Activated naive CD8-positive, alpha-beta T cell (primary cell): Measurements from ENCODE around the gene TAF8.
A peak's percentile ranks its signal among the peaks of the same experiment; 100 is the strongest.
"Not testable (repeated sequence)": the region's sequence is repeated elsewhere in the genome, so short reads cannot be mapped to it uniquely, and the experiment has no call there.

Experiments
- H3K27ac Mint-ChIP-seq: one replicate; pipeline ENCODE4 v1.8.0; 2021; ENCODE audit warnings: mixed read lengths
- H3K27me3 Mint-ChIP-seq: one replicate; pipeline ENCODE4 v1.8.0; 2021; ENCODE audit warnings: mixed read lengths
- H3K36me3 Mint-ChIP-seq: one replicate; pipeline ENCODE4 v1.8.0; 2021; ENCODE audit warnings: mixed read lengths
- H3K4me1 Mint-ChIP-seq: one replicate; pipeline ENCODE4 v1.8.0; 2021; ENCODE audit warnings: low read depth, mixed read lengths
- H3K4me3 Mint-ChIP-seq: one replicate; pipeline ENCODE4 v1.8.0; 2021; ENCODE audit warnings: mild to moderate bottlenecking, mixed read lengths
- H3K9me3 Mint-ChIP-seq: one replicate; pipeline ENCODE4 v1.8.0; 2021; ENCODE audit warnings: low read depth, mixed read lengths

The TAF8 gene, protein sequence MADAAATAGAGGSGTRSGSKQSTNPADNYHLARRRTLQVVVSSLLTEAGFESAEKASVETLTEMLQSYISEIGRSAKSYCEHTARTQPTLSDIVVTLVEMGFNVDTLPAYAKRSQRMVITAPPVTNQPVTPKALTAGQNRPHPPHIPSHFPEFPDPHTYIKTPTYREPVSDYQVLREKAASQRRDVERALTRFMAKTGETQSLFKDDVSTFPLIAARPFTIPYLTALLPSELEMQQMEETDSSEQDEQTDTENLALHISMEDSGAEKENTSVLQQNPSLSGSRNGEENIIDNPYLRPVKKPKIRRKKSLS

DNA sequence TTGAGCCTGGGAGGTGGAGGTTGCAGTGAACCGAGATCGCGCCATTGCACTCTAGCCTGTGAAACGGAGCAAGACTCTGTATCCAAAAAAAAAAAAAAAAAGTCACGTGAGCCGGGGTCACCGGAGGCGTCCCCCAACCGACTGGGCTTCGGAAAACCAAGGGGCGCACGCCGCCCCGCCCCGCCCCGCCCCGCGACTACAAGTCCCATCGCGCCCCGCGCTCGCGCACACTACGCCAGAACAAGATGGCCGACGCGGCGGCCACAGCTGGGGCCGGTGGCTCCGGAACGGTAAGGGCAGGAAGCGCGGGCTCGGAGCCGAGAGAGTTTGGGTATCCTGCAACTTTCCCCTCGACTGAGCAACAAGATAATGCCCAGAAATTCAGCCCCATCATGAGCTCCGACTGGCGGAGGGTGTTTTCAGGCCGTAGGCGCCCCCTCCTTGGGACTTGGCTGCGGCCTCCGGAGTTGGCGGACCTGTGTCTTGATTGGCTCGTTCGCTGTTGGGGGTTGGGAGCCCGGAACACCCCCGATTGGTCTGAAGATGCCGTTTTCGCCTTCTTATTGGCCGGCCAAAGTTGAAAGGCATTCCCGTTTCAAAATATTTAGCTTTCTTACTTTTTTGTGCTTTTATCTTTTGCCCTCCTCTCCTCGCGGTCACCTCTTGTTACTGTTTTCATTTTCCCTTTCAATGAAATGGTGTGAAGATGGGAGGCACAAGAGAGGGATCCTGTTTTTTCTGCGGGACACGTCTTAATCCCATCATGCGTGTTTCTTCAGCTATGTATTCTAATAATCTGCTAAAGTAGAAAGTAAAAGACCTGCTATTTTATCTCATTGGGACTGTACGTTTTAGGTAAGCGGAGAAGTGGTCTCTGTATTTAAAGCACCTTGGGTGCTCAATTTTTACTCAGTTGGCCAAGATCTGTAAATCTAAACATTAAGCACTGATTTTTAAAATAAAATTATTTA, at the start of gene TAF8:
TSS of gene TAF8 (plus strand) at position 228 of the 971 bp plus-strand sequence. CDS start at position 246, 18 bp downstream.
- Mint-ChIP-seq H3K4me1 (peaks cover 74% of the 10 kb centered on the region), H3K27me3 (no peaks in the 10 kb centered on the region), H3K36me3 (peaks cover 4% of the 10 kb centered on the region), H3K27ac (peak within 1 kb of the TSS; percentile 98), H3K4me3 (peak within 1 kb of the TSS; percentile 94), H3K9me3 (no peaks in the 10 kb centered on the region)

DNA sequence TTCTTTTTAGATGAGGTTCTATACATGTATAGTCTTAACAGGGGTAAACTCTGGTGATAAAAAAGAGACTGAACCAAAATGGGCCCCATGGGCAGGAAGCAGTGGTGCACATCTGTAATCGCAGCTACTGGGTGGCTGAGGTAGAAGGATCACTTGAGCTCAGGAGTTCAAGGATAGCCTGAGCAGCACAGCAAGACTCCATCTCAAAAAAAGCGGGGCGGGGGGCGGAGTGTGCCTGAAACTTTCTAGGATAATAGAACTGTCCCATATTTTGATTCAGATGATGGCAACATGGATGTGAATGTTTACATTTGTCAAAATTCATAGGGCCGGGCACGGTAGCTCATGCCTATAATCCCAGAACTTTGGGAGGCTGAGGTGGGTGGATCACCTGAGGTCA, 48.8 kb upstream of the TAF8 start:
- Mint-ChIP-seq H3K9me3 (no peaks in the 10 kb centered on the region), H3K4me3 (no peak overlapping the region), H3K27ac (peak overlapping the region; percentile 96), H3K4me1 (peaks cover 43% of the 10 kb centered on the region), H3K27me3 (no peaks in the 10 kb centered on the region), H3K36me3 (peaks cover 11% of the 10 kb centered on the region)

DNA sequence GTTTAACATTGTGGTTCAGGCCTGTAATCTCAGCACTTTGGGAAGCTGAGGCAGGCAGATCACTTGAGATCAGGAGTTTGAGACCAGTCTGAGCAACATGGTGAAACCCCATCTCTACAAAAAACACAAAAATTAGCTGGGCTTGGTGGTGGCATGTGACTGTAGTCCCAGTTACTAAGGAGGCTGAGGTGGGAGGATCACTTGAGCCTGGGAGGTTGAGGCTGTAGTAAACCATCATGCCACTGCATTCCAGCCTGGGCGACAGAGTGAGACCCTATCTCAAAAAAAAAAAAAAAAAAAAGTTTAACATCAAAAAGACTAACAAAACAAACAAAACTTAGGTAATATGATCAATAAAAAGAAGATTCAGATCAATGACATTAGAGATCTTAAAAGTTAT, 46.7 kb upstream of the TAF8 start:
- H3K4me3 Mint-ChIP-seq, H3K27me3 Mint-ChIP-seq, H3K36me3 Mint-ChIP-seq, H3K9me3 Mint-ChIP-seq: not testable (repeated sequence)
- peaks cover 49% of the 10 kb centered on the region for H3K4me1 Mint-ChIP-seq
- H3K27ac Mint-ChIP-seq, result peak overlapping the region; percentile 96

DNA sequence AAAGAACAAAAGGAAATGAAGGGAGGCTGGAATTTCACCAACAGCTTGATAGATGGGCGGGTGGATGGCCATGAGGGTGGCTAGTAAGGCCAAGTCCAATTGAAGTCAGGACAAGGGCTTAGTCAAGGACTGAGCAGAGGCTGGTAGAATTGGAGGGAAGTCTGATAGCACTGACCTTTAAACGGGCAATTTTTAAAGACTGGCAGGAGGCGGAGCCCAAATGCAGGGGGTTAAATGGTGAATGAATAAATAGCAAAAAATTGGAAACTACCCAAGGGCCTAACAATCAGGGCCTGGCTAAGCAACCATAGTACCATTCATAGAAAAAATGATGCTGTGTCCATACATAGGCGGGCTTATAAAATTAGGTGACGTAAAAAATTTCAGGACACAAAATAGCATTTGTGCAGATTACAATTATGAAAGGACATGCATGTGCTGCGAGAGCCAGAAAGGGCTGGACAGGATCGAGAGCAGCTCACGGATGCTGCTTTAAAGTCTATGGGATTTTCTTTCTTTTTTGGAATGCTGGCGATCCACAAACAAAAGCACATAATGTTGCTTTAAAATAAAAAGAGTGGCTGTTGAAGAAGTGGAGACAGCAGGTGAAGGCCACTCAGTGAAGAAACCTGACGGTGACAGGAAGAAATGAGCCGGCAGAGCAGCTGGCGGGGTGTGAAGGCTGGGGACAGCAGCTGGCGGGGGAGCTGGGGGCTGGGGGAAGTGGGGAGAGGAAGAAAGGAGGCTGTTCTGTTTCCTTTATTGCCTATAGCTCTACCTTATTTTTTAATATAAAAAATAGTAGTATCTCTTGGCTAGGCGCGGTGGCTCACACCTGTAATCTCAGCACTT, 42.8 kb upstream of the TAF8 start:
- H3K9me3 Mint-ChIP-seq, result no peaks in the 10 kb centered on the region
- H3K4me1 Mint-ChIP-seq, result peaks cover 67% of the 10 kb centered on the region
- peak overlapping the region; percentile 64 for H3K4me3 Mint-ChIP-seq
- no peaks in the 10 kb centered on the region for H3K27me3 Mint-ChIP-seq
- peak overlapping the region; percentile 96 for H3K27ac Mint-ChIP-seq
- H3K36me3 Mint-ChIP-seq, result no peaks in the 10 kb centered on the region

DNA sequence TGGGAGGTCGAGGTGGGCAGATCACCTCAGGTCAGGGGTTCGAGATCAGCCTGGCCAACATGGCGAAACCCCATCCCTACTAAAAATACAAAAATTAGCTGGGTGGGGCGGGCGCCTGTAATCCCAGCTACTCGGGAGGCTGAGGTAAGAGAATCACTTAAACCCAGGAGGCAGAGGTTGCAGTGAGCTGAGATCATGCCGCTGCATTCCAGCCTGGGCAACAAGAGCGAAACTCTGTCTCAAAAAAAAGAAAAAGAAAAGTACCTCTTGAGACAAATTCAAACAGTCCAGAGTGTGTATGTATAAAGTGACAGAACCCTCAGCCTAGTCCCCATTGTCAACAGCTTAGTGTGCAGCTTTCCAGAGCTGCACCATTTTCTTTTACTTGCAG, 42.2 kb upstream of the TAF8 start:
- not testable (repeated sequence) for H3K9me3 Mint-ChIP-seq, H3K27me3 Mint-ChIP-seq, H3K36me3 Mint-ChIP-seq
- Mint-ChIP-seq H3K4me3 (peak overlapping the region; percentile 30), H3K27ac (peak overlapping the region; percentile 96), H3K4me1 (peaks cover 71% of the 10 kb centered on the region)

DNA sequence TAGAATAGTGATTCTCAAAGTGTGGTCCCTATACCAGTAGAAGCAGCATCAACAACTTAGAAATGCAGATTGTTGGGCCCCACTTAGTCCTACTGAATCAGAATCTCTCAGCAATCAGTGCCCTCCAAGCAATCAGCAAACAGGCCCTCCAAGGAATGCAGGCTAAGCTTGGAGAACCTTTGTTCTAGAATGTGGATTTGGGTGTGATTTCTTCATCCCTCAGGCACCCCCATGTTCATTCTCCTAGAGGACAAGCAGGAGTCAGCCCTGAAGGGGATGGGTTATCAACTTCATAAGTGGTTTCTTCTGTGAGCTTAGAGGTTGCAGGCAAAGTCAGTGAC, 40.5 kb upstream of the TAF8 start:
- Mint-ChIP-seq H3K9me3 (no peaks in the 10 kb centered on the region), H3K36me3 (peaks cover 2% of the 10 kb centered on the region), H3K4me1 (peaks cover 73% of the 10 kb centered on the region), H3K27ac (peak overlapping the region; percentile 96), H3K4me3 (peak overlapping the region; percentile 72), H3K27me3 (no peaks in the 10 kb centered on the region)

DNA sequence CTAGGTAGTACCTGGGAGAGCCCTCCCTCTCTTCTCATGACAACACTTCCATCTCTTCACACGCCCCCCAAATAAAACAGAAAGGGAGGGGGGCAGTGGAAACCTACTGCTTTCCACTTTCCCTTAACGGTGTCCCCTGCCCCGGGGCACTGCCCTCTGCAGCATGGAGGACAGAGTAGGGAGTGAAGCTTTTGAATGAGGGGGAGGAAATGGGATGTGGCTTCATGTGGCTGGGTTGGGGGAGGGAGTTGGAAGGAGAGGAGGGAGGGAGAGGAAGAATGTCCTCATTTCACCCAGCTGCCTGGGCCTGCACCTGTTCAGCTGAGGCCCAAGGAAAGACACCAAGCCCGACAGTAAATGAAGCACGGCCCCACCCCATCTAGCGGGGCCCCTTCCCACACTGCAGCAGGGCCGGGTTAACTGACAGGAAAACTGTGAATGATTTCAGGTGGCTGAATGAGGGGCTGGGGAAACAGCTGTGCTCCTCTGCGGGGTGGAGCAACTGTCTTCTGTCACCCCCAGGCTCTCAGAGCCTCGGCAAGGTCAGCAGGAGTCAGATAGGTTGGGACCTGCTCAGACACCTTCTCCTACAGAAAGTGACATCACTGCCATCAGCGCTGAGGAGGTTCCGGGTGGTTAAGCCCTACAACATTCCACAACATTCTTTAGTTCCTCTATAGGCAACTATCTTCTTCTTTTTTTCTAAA, 40.0 kb upstream of the TAF8 start:
- H3K4me1 Mint-ChIP-seq, result peaks cover 73% of the 10 kb centered on the region
- H3K4me3 Mint-ChIP-seq, result peak overlapping the region; percentile 72
- H3K36me3 Mint-ChIP-seq, result peaks cover 4% of the 10 kb centered on the region
- no peaks in the 10 kb centered on the region for H3K27me3 Mint-ChIP-seq
- H3K27ac Mint-ChIP-seq, result peak overlapping the region; percentile 96
- no peaks in the 10 kb centered on the region for H3K9me3 Mint-ChIP-seq

DNA sequence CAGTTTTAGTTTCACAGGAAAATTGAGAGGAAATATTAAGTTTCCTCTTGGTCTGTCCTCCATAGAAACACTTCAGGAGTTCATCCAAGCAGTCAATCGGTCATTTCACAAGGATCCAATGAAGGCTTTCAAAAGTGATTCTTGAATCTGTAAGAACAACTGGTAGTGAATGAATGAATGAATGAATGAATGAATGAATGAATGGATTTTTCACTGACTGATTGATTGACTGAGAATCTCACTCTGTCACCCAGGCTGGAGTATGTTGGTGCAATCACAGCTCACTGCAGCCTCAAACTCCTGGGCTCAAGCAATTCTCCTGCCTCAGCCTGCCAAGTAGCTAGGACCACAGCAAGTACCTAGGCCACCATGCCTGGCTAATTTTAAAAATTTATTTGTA, 39.4 kb upstream of the TAF8 start:
- H3K36me3 Mint-ChIP-seq, result peaks cover 4% of the 10 kb centered on the region
- H3K27ac Mint-ChIP-seq, result peak overlapping the region; percentile 96
- H3K4me1 Mint-ChIP-seq, result peaks cover 73% of the 10 kb centered on the region
- peak overlapping the region; percentile 72 for H3K4me3 Mint-ChIP-seq
- no peaks in the 10 kb centered on the region for H3K9me3 Mint-ChIP-seq
- no peaks in the 10 kb centered on the region for H3K27me3 Mint-ChIP-seq

DNA sequence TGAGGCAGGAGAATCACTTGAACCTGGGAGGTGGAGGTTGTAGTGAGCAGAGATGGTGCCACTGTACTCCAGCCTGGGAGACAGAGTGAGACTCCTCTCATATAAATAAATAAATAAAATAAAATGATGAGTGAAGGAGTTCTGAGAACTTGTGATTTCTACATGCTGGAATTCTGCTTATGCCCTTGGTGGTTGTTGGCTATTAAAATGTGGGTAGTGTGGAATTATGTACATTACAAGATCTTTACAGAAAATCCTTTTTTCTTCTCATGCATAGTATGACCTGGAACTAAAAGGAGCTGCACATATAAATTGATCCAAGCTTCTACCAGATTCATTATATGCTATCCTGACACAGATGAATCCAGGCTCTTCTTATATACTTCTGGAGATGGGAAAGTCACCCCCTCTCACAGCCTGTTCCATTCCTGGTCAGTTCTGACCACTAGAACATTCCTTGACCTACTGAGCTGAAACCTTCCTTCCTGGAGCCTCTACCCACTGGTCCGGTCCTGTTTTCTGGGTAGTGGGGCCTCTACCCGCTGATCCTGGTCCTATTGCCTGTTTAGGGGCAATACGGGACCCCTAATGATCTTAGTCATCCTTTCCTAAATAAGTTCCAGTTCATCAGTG, 37.7 kb upstream of the TAF8 start:
- Mint-ChIP-seq H3K27me3 (no peaks in the 10 kb centered on the region), H3K4me3 (peak overlapping the region; percentile 2), H3K9me3 (no peaks in the 10 kb centered on the region), H3K4me1 (peaks cover 75% of the 10 kb centered on the region), H3K27ac (peak overlapping the region; percentile 89), H3K36me3 (peaks cover 4% of the 10 kb centered on the region)

DNA sequence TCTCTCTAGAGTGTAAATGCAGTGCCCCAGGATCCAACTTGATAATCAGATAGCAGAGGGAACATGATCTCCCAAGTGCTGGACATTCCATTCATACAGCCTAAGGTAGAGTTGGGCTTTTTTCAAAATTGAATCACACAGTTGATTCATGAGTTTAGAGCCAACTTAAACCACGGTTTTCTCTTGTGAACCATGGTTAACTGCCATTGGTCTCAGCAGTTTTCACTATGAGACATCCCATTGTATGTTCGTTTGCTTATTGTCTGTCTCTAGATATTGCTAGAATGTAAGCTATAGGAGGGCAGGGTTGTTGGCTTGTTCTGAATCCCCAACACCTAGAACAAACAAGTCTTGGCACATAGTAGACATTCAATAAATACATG, 37.2 kb upstream of the TAF8 start:
- Mint-ChIP-seq H3K4me1 (peaks cover 75% of the 10 kb centered on the region), H3K4me3 (peak overlapping the region; percentile 2), H3K27me3 (no peaks in the 10 kb centered on the region), H3K36me3 (peaks cover 4% of the 10 kb centered on the region), H3K9me3 (no peaks in the 10 kb centered on the region), H3K27ac (peak overlapping the region; percentile 89)

DNA sequence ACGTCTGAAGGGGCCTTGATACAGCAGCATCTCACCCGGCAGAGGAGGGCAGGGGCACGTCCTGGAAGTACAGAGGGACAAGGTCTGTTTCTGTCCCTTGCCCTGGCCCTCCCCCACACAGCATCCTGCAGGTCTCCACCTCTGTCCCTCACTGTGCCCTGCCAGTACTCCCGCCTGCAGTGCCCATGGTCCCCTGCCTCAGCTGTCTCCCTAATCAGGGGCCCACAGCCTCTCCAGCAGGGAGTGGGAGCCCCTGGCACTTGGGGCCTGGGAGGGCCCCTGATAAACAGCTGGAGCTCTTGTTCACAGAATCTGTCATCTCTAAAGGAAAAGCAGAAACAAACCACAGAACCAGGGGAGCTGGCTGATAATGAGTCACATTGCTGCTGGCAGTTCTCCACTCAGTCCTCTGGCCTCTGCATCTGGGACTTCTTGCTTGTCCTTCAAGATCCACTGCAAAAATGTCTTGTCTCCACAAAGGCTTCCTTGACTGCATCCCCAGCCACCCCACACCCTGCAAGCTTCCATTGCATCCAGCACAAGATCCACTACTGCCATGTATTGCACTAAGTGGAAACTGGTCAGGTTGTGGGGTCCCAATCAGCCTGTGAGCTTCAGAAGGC, 33.2 kb upstream of the TAF8 start:
- Mint-ChIP-seq H3K27ac (peak overlapping the region; percentile 95), H3K4me1 (peaks cover 70% of the 10 kb centered on the region), H3K9me3 (no peaks in the 10 kb centered on the region), H3K27me3 (no peaks in the 10 kb centered on the region), H3K4me3 (peak overlapping the region; percentile 58), H3K36me3 (peaks cover 10% of the 10 kb centered on the region)

DNA sequence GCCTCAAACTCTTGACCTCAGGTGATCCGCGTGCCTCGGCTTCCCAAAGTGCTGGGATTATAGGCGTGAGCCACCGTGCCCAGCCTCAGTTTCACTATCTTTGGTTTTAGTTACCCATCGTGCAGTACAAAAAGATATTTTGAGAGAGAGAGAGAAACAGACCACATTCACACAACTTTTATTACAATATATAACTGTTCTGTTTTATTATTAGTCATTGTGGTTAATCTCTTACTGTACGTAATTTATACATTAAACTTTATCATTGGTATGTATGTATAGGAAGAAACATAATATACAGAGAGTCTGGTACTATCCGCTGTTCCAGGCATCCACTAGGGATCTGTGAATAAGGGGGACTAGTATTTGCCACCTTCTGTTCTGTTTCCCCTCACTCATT, 29.4 kb upstream of the TAF8 start:
- H3K4me1 Mint-ChIP-seq, result peaks cover 85% of the 10 kb centered on the region
- peaks cover 10% of the 10 kb centered on the region for H3K36me3 Mint-ChIP-seq
- peak overlapping the region; percentile 72 for H3K4me3 Mint-ChIP-seq
- no peaks in the 10 kb centered on the region for H3K27me3 Mint-ChIP-seq
- H3K9me3 Mint-ChIP-seq, result no peaks in the 10 kb centered on the region
- H3K27ac Mint-ChIP-seq, result peak overlapping the region; percentile 98

DNA sequence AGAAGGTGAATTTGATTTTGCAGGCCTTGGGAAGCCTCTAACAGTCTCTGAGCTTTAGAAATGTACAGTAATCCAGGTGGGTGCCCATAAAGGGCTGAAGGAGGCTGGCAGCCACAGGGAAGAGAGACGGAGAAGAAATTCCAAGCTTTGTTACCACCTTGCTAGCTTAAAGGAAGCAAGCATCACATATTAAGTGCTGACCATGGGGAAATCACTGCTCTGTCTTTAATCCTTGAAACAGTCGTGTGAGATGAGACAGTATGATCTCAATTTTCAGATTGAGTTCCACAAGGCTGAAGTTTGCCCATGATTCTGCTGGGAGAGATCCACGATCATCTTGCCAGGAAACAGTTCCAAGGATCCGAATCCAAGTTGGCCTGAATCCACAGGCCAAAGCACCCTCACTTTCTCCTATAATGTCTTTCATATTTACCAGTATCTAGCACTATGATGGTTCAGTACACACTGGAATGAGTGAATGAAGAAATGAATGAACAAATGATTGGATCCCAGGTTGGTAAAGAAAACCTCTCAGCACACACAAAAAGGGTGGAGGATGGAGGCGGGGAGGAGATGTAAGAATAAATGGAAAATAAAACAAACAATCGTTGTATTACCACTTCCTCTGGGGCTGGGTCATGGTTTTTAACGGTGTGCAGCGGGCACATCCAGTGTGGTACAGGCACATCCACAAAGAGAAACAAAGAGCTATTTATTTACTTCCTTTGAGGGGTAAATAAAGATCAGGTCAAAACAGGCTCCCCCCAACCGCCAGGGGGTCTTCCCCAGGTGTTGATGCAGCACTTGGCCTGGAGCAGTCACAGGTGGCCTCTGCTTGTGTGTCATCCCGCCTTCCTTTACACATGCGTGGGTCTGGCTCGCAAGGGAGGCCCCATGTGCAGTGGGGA, 28.2 kb upstream of the TAF8 start:
- peak overlapping the region; percentile 98 for H3K27ac Mint-ChIP-seq
- no peaks in the 10 kb centered on the region for H3K9me3 Mint-ChIP-seq
- peak overlapping the region; percentile 72 for H3K4me3 Mint-ChIP-seq
- H3K27me3 Mint-ChIP-seq, result no peaks in the 10 kb centered on the region
- peaks cover 15% of the 10 kb centered on the region for H3K36me3 Mint-ChIP-seq
- H3K4me1 Mint-ChIP-seq, result peaks cover 86% of the 10 kb centered on the region
